ENCODE measurements around the gene HMCN2.

DNA sequence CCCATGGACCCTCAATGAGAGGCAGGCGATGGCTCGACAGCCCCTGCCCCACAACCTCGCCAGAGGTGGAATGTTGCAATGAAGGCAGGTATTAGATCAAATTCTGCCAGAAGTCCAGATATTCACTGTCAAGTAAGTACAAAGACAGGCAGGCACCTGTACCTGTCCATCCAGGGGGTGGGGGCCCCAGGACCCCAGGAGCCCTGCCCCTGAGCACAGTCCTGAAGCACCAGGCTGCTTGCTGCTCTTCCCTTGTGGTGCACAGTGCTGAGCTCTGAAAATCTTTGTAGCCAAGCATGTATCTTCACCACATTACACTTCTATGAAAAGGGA is 26.2 kb upstream of the HMCN2 start:
- TF ChIP-seq, protein P1, sequence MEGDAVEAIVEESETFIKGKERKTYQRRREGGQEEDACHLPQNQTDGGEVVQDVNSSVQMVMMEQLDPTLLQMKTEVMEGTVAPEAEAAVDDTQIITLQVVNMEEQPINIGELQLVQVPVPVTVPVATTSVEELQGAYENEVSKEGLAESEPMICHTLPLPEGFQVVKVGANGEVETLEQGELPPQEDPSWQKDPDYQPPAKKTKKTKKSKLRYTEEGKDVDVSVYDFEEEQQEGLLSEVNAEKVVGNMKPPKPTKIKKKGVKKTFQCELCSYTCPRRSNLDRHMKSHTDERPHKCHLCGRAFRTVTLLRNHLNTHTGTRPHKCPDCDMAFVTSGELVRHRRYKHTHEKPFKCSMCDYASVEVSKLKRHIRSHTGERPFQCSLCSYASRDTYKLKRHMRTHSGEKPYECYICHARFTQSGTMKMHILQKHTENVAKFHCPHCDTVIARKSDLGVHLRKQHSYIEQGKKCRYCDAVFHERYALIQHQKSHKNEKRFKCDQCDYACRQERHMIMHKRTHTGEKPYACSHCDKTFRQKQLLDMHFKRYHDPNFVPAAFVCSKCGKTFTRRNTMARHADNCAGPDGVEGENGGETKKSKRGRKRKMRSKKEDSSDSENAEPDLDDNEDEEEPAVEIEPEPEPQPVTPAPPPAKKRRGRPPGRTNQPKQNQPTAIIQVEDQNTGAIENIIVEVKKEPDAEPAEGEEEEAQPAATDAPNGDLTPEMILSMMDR (conservative IDR thresholded peaks at IDR 0.05; ENCODE audit: low read length): no peak
- TF ChIP-seq EZH2phosphoT487 (IDR thresholded peaks at IDR 0.05; ENCODE audit: borderline replicate concordance, low read depth, low read length): no peak

All from OCI-LY7 (cell line).